Psoas muscle (tissue), 8 donors: ENCODE data around the gene CAMTA1. TPM values are rescaled to one million over a fixed set of nuclear protein-coding genes. Genes with fewer than 3 reads are reported as not detected.

Experiments
- ATAC-seq, 4 donors: fragments of 200-7000 bp; cut with Tn5 transposase; one replicate each; pipeline ENCODE4 v1.9.1; 2020; ENCODE audit warnings: moderate library complexity in 3 of 4, mild to moderate bottlenecking in 2 of 4
- DNase-seq, 2 donors: peaks; one replicate each; pipeline ENCODE4 v3.0.0-alpha.2; 2020
- H3K27ac ChIP-seq: fragments of 200-600 bp; one replicate; pipeline ENCODE4 v1.8.0; 2022
- H3K27me3 ChIP-seq, 3 donors: fragments of 200-600 bp in 1 of 3; one replicate each; pipeline versions ENCODE4 v1.6.1 to v1.8.0; 2013 to 2022; ENCODE audit warnings: low read length in 2 of 3, mild to moderate bottlenecking in 2 of 3, moderate library complexity in 1 of 3; ENCODE audit not compliant: insufficient read depth in 3 of 3
- H3K36me3 ChIP-seq, 2 donors: fragments of 200-600 bp in 1 of 2; one replicate each; pipeline versions ENCODE4 v1.6.1 to v1.8.0; 2013 to 2022; ENCODE audit warnings: low read depth in 1 of 2, mild to moderate bottlenecking in 1 of 2, moderate library complexity in 1 of 2; ENCODE audit not compliant: insufficient read depth in 1 of 2
- H3K4me1 ChIP-seq: fragments of 200-600 bp; one replicate; pipeline ENCODE4 v1.8.0; 2022
- H3K4me3 ChIP-seq: fragments of 200-600 bp; one replicate; pipeline ENCODE4 v1.8.0; 2022; ENCODE audit warnings: mild to moderate bottlenecking
- H3K9me3 ChIP-seq: fragments of 200-600 bp; one replicate; pipeline ENCODE4 v1.8.0; 2022
- WGBS, 3 donors: extraction: QIAGEN DNeasy Blood & Tissue Kit; methylation state at CpG; one replicate each; pipeline versions ENCODE4 v1.1.6 to v1.1.7; 2013; 5-methylcytosine and 5-hydroxymethylcytosine counted together
- intact Hi-C, 2 donors: fragments of 100-400 bp; cut with DNase I; formaldehyde crosslinking; loops; one replicate each; pipeline versions ENCODE4 v1.11.0 to v1.14.2; 2022
- polyA plus RNA-seq, 3 donors: library from polyadenylated mRNA; stranded (reverse); fragments of 200-250 nt; gene quantifications; one replicate each; pipeline ENCODE4 v1.2.3, GENCODE V29; 2013
- total RNA-seq, 4 donors: library from RNA; stranded (reverse); fragmentation: NEBNext Ultra II Directional in 2 of 4; extraction: Animal tissue kit (Norgen Biotek cat#: 25700) in 2 of 4; gene quantifications; one replicate each; pipeline versions ENCODE4 v1.2.1 to v1.2.4, GENCODE V29; 2021 to 2023
- TF ChIP-seq, protein P1 (sequence below): fragments of 200-600 bp; IDR thresholded peaks from one replicate; pipeline ENCODE4 v1.8.0; 2022; ENCODE audit warnings: antibody characterized with exemption
- donor health status: healthy with polysubstance abuse.
- donor health status: DM: no; HTN: no; CAD: no; lungs with moderate emphysema.
- donor health status: Bipolar disorder and iron deficiency.
- donor health status: healthy.
- donor health status: DM: yes; HTN: yes; CAD: no.
- donor health status: DM: no; HTN: no; CAD: no.
- donor health status: DM: no; HTN: no; CAD: no.
- donor health status: DM: yes; HTN: yes; CAD: no.

CAMTA1 gene
- total and polyA plus RNA-seq, 7 donors = 64.6 to 206 (median 76.5) TPM

DNA sequence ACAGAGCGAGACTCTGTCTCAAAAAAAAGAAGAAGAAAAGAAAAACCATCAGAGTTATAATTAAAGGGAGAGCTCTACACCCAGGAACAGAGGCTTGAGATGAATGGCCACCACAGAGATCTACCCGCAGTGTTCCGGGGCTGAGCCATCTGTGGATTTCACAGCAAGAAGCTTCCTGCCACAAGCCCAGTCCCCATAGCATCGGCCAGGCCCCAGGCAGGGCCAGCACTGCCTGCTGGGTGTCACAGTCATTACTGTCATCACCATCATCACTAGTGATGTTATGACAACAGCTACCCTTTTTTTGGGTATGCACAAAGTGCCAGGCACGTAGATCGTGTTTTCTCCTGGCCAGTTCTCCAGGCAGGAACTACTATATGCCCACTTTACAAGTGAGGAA, 874.3 kb downstream of the CAMTA1 start:
- DNase-seq = no peak
- WGBS, 3 donors = 71 to 79% (median 72%) methylated on average over 6 of the region's 6 CpGs
- no peaks in the 10 kb centered on the region for H3K36me3 ChIP-seq

DNA sequence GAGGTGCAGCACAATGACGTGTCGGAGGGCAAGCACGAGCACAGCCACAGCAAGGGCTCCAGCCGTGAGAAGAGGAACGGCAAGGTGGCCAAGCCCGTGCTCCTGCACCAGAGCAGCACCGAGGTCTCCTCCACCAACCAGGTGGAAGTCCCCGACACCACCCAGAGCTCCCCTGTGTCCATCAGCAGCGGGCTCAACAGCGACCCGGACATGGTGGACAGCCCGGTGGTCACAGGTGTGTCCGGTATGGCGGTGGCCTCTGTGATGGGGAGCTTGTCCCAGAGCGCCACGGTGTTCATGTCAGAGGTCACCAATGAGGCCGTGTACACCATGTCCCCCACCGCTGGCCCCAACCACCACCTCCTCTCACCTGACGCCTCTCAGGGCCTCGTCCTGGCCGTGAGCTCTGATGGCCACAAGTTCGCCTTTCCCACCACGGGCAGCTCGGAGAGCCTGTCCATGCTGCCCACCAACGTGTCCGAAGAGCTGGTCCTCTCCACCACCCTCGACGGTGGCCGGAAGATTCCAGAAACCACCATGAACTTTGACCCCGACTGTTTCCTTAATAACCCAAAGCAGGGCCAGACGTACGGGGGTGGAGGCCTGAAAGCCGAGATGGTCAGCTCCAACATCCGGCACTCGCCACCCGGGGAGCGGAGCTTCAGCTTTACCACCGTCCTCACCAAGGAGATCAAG, 878.3 kb downstream of the CAMTA1 start:
- intact Hi-C loops = loop anchor here in 1 of 2 donors (10.0 kb wide), 1 partner anchor 241 kb away; no protein-coding TSS in a partner anchor
- H3K27ac ChIP-seq = no peak overlapping the region
- TF ChIP-seq, protein P1, sequence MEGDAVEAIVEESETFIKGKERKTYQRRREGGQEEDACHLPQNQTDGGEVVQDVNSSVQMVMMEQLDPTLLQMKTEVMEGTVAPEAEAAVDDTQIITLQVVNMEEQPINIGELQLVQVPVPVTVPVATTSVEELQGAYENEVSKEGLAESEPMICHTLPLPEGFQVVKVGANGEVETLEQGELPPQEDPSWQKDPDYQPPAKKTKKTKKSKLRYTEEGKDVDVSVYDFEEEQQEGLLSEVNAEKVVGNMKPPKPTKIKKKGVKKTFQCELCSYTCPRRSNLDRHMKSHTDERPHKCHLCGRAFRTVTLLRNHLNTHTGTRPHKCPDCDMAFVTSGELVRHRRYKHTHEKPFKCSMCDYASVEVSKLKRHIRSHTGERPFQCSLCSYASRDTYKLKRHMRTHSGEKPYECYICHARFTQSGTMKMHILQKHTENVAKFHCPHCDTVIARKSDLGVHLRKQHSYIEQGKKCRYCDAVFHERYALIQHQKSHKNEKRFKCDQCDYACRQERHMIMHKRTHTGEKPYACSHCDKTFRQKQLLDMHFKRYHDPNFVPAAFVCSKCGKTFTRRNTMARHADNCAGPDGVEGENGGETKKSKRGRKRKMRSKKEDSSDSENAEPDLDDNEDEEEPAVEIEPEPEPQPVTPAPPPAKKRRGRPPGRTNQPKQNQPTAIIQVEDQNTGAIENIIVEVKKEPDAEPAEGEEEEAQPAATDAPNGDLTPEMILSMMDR = no peak
- H3K27me3 ChIP-seq = peaks cover 0 to 2% (median 0%) of the 10 kb centered on the region in 3 donors
- DNase-seq (no peak), ATAC-seq (no peak)
- no peaks in the 10 kb centered on the region for H3K4me1 ChIP-seq
- no peak overlapping the region for H3K4me3 ChIP-seq
- no peaks in the 10 kb centered on the region for H3K36me3 ChIP-seq
- WGBS, 3 donors = 89 to 94% (median 91%) methylated on average over 38 of the region's 38 CpGs
- H3K9me3 ChIP-seq = no peaks in the 10 kb centered on the region

More for the DNA sequence above, 874.3 kb downstream of the CAMTA1 start:
- H3K9me3 ChIP-seq = no peaks in the 10 kb centered on the region
- H3K4me3 ChIP-seq = no peak overlapping the region
- intact Hi-C loops = no loop called here
- no peak for ATAC-seq
- H3K4me1 ChIP-seq = no peaks in the 10 kb centered on the region
- TF ChIP-seq, protein P1 = no peak
- H3K27me3 ChIP-seq = peaks cover 0 to 6% (median 2%) of the 10 kb centered on the region in 3 donors
- no peak overlapping the region for H3K27ac ChIP-seq

DNA sequence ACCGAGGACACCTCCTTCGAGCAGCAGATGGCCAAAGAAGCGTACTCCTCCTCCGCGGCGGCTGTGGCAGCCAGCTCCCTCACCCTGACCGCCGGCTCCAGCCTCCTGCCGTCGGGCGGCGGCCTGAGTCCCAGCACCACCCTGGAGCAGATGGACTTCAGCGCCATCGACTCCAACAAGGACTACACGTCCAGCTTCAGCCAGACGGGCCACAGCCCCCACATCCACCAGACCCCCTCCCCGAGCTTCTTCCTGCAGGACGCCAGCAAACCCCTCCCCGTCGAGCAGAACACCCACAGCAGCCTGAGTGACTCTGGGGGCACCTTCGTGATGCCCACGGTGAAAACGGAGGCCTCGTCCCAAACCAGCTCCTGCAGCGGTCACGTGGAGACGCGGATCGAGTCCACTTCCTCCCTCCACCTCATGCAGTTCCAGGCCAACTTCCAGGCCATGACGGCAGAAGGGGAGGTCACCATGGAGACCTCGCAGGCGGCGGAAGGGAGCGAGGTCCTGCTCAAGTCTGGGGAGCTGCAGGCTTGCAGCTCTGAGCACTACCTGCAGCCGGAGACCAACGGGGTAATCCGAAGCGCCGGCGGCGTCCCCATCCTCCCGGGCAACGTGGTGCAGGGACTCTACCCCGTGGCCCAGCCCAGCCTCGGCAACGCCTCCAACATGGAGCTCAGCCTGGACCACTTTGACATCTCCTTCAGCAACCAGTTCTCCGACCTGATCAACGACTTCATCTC, 879.1 kb downstream of the CAMTA1 start:
- Histone ChIP-seq H3K4me1 (no peaks in the 10 kb centered on the region), H3K27ac (no peak overlapping the region), H3K4me3 (no peak overlapping the region), H3K27me3 (peaks cover 0 to 2% (median 0%) of the 10 kb centered on the region in 3 donors), H3K36me3 (no peaks in the 10 kb centered on the region), H3K9me3 (no peaks in the 10 kb centered on the region)
- TF ChIP-seq, protein P1 = no peak
- intact Hi-C loops = loop anchor here in 1 of 2 donors (10.0 kb wide), 1 partner anchor 240 kb away; no protein-coding TSS in a partner anchor
- no peak for ATAC-seq
- 83 to 86% (median 86%) methylated on average over 47 to 48 of the region's 48 CpGs for WGBS, 3 donors
- no peak for DNase-seq

DNA sequence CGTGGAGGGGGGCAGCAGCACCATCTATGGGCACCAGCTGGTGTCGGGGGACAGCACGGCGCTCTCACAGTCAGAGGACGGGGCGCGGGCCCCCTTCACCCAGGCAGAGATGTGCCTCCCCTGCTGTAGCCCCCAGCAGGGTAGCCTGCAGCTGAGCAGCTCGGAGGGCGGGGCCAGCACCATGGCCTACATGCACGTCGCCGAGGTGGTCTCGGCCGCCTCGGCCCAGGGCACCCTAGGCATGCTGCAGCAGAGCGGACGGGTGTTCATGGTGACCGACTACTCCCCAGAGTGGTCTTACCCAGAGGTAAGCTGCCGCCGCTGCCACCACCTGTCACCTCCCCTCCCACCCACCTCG, 879.6 kb downstream of the CAMTA1 start:
- Histone ChIP-seq H3K27ac (no peak overlapping the region), H3K36me3 (no peaks in the 10 kb centered on the region), H3K4me3 (no peak overlapping the region), H3K27me3 (peaks cover 0 to 2% (median 0%) of the 10 kb centered on the region in 3 donors), H3K9me3 (no peaks in the 10 kb centered on the region), H3K4me1 (no peaks in the 10 kb centered on the region)
- intact Hi-C loops = loop anchor here (5.0 to 10.0 kb wide), 2 partner anchors 237 to 240 kb away; no protein-coding TSS in a partner anchor
- 87% methylated on average over 21 of the region's 21 CpGs for WGBS, 3 donors
- DNase-seq (no peak), ATAC-seq (no peak)
- TF ChIP-seq, protein P1 = no peak
